ENCODE measurements around the gene UBL7. TPM values are rescaled to one million over a fixed set of nuclear protein-coding genes. Genes with fewer than 3 reads are reported as not detected.

UBL7 gene
- total RNA-seq, 1 donor from 2014 or later = 39.8 TPM

- Histone ChIP-seq H3K36me3 (no peaks in the 10 kb centered on the region), H3K9me3 (no peaks in the 10 kb centered on the region), H3K4me3 (no peak overlapping the region), H3K27ac (no peak overlapping the region), H3K4me1 (peaks cover 6% of the 10 kb centered on the region), H3K27me3 (no peaks in the 10 kb centered on the region)
- TF ChIP-seq, protein P1, sequence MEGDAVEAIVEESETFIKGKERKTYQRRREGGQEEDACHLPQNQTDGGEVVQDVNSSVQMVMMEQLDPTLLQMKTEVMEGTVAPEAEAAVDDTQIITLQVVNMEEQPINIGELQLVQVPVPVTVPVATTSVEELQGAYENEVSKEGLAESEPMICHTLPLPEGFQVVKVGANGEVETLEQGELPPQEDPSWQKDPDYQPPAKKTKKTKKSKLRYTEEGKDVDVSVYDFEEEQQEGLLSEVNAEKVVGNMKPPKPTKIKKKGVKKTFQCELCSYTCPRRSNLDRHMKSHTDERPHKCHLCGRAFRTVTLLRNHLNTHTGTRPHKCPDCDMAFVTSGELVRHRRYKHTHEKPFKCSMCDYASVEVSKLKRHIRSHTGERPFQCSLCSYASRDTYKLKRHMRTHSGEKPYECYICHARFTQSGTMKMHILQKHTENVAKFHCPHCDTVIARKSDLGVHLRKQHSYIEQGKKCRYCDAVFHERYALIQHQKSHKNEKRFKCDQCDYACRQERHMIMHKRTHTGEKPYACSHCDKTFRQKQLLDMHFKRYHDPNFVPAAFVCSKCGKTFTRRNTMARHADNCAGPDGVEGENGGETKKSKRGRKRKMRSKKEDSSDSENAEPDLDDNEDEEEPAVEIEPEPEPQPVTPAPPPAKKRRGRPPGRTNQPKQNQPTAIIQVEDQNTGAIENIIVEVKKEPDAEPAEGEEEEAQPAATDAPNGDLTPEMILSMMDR (IDR thresholded peaks at IDR 0.05) = no peak
- TF ChIP-seq POLR2A (IDR thresholded peaks at IDR 0.05) (no peak), POLR2AphosphoS5 (IDR thresholded peaks at IDR 0.05; ENCODE audit: insufficient read depth in 1 of 2, low read depth in 1 of 2) (no peak)
- intact Hi-C loops (cut with DNase I) = no loop called here
- DNase-seq (ENCODE audit: extremely low spot score in 2 of 2) = no peak
Measured at GRCh38 chr15:74422652-74423430, 38.1 kb downstream of the UBL7 start.

GRCh38 chr15:74422265-74422651 is 38.7 kb downstream of the UBL7 start:
- no peak overlapping the region for H3K4me3 ChIP-seq
- H3K4me1 ChIP-seq = peaks cover 6% of the 10 kb centered on the region
- no peak for TF ChIP-seq POLR2A (IDR thresholded peaks at IDR 0.05)
- TF ChIP-seq, protein P1 (IDR thresholded peaks at IDR 0.05) = no peak
- TF ChIP-seq POLR2AphosphoS5 (IDR thresholded peaks at IDR 0.05; ENCODE audit: insufficient read depth in 1 of 2, low read depth in 1 of 2) = no peak
- no peak overlapping the region for H3K27ac ChIP-seq
- no peaks in the 10 kb centered on the region for H3K9me3 ChIP-seq
- no peak for DNase-seq (ENCODE audit: extremely low spot score in 2 of 2)
- H3K36me3 ChIP-seq = no peaks in the 10 kb centered on the region
- H3K27me3 ChIP-seq = no peaks in the 10 kb centered on the region
- intact Hi-C loops (cut with DNase I) = no loop called here

DNA sequence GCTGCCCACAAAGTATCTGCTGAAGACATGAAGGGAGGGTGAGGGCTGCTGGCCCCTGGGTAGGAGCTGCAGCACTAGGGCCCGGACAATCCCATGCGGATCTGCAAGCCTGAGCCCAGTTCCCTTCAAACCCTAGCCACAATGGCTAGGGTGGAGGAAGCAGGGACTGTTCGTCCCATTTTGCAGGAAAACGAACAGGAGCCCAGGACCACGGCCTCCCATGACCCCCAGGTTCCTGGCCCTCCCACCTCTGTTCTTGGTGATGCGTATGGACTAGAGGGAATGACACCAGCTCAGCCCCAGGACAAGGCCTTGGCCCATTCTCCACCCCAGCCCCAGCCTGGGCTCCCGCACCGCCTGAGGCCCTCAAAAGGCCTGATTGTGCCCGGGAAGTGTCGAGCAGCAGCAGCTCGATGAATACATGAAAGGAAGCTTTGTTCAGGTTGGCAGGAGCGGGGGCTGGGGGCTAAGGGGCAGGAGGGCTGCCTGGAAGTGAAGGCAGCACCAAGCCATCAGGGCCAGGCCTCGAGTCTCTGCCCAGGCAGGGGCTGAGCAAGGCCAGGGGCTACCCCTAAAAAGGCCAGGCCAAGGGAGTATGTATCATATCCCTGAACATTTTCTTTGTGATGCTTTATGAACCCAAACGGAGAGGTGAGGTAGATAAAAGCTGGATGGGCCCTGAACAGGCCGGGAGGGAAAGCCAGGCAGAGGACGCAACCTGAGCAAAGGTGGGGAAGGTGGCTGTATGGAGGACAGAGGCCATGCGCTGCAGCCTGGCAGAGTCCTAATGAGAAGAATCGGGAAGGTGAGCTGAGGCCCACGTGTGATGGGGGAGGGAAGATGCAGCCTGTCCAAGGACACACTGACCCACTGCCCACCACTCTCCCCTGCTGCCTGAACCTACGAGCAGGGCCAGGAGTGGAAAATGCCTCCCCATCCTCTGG is 39.4 kb downstream of the UBL7 start:
- H3K9me3 ChIP-seq = no peaks in the 10 kb centered on the region
- DNase-seq (ENCODE audit: extremely low spot score in 2 of 2) = no peak
- peaks cover 6% of the 10 kb centered on the region for H3K4me1 ChIP-seq
- H3K36me3 ChIP-seq = no peaks in the 10 kb centered on the region
- intact Hi-C loops (cut with DNase I) = no loop called here
- H3K27me3 ChIP-seq = no peaks in the 10 kb centered on the region
- TF ChIP-seq POLR2AphosphoS5 (IDR thresholded peaks at IDR 0.05; ENCODE audit: insufficient read depth in 1 of 2, low read depth in 1 of 2) = no peak
- TF ChIP-seq, protein P1 (IDR thresholded peaks at IDR 0.05) = no peak
- TF ChIP-seq POLR2A (IDR thresholded peaks at IDR 0.05) = no peak
- H3K27ac ChIP-seq = no peak overlapping the region
- H3K4me3 ChIP-seq = no peak overlapping the region

DNA sequence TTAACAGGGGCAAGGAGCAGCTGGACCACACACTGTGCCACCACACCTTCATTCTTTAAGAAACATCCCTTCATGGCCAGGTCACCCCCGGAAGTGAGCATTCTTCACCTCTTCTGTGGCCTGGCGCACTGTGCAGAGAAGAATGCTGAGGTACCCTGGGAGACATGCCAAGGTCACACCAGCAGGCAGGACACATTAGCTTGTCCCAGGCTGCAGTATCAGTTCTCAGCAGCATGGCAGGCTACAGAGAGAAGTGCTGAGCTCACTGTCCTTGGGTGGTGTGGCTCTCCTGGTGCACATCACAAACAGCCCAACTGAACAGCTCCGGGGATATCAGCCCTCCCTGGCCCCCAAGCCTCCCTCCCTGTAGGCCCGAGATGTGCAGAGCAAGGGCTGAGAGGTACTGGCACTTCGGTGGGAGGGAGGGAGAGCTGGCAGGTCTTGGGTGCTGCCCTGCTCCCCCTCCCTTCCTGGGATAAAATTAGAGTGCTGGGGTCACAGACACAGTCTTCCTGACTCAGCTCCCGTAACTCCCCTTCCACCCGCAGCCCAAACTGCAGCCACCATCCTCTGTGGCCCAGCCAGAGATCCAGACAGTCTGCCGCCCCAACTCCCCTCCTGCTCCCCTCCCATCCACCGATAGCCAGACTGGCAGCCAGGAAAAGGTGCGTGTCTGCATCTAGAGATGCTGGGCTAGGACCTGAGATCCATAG is 40.6 kb downstream of the UBL7 start:
- Histone ChIP-seq H3K36me3 (no peaks in the 10 kb centered on the region), H3K4me1 (peaks cover 6% of the 10 kb centered on the region), H3K27ac (no peak overlapping the region), H3K9me3 (no peaks in the 10 kb centered on the region), H3K27me3 (no peaks in the 10 kb centered on the region), H3K4me3 (no peak overlapping the region)
- intact Hi-C loops (cut with DNase I) = no loop called here
- no peak for DNase-seq (ENCODE audit: extremely low spot score in 2 of 2)
- TF ChIP-seq, protein P1 (IDR thresholded peaks at IDR 0.05) = no peak
- TF ChIP-seq POLR2A (IDR thresholded peaks at IDR 0.05) (no peak), POLR2AphosphoS5 (IDR thresholded peaks at IDR 0.05; ENCODE audit: insufficient read depth in 1 of 2, low read depth in 1 of 2) (no peak)
